K562 (cell line): ENCODE results near the gene TIPARP.

Source experiments
- NFATC3 ChIP-seq: fragments of 450-650 bp; IDR thresholded peaks from 2 replicates; pipeline ENCODE4 v1.6.1; 2017; ENCODE audit warnings: mild to moderate bottlenecking
- SMARCC2 ChIP-seq: fragments of 450-650 bp; IDR thresholded peaks from 2 replicates; pipeline ENCODE4 v1.6.1; 2017; ENCODE audit warnings: antibody characterized with exemption, moderate library complexity, mild to moderate bottlenecking, low read depth
- TF ChIP-seq, protein P1 (sequence below): fragments of 200-800 bp; sonication (Bioruptor generic); IDR thresholded peaks from 2 replicates; pipeline ENCODE4 v1.6.1; 2017; ENCODE audit warnings: missing genetic modification characterization, missing compliant biosample characterization
- TF ChIP-seq, protein P2 (sequence below): sonication (generic); formaldehyde crosslinking; IDR thresholded peaks from 2 replicates; pipeline ENCODE4 v1.8.0; 2022; ENCODE audit warnings: mild to moderate bottlenecking, missing genetic modification reagents

DNA sequence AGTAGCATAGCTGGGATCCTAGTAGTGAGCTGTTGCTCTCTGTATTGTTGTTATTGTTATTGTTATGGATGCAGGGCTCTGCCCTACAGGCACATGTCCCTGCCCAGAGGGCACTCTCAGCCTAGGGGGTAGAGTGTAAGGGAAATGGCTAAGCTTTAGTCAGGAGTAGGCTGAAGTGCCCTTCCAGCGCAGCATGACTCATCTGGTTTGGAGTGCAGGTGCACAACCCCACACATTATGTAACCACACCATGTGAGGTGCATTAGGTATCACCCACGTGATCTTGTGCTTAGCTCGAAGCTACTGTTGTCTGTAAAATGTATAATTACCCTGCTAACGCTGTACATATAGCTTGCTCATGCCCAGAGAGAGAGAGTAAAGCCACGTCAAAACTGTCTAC, 48.3 kb upstream of the TIPARP start:
- no peak for TF ChIP-seq NFATC3
- TF ChIP-seq, protein P1, sequence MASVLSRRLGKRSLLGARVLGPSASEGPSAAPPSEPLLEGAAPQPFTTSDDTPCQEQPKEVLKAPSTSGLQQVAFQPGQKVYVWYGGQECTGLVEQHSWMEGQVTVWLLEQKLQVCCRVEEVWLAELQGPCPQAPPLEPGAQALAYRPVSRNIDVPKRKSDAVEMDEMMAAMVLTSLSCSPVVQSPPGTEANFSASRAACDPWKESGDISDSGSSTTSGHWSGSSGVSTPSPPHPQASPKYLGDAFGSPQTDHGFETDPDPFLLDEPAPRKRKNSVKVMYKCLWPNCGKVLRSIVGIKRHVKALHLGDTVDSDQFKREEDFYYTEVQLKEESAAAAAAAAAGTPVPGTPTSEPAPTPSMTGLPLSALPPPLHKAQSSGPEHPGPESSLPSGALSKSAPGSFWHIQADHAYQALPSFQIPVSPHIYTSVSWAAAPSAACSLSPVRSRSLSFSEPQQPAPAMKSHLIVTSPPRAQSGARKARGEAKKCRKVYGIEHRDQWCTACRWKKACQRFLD (CRISPR knock-in tag), result no peak
- TF ChIP-seq, protein P2, sequence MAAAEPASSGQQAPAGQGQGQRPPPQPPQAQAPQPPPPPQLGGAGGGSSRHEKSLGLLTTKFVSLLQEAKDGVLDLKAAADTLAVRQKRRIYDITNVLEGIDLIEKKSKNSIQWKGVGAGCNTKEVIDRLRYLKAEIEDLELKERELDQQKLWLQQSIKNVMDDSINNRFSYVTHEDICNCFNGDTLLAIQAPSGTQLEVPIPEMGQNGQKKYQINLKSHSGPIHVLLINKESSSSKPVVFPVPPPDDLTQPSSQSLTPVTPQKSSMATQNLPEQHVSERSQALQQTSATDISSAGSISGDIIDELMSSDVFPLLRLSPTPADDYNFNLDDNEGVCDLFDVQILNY (CRISPR knock-in tag), result no peak
- TF ChIP-seq SMARCC2, result no peak
